ENCODE results near the gene P2RY6. TPM values are rescaled to one million over a fixed set of nuclear protein-coding genes. Genes with fewer than 3 reads are reported as not detected.
A peak's percentile ranks its signal among the peaks of the same experiment; 100 is the strongest.

P2RY6 gene
- total and polyA plus RNA-seq, 7 donors, result 1.2 to 5.5 (median 2.5) TPM; not detected in 1

DNA sequence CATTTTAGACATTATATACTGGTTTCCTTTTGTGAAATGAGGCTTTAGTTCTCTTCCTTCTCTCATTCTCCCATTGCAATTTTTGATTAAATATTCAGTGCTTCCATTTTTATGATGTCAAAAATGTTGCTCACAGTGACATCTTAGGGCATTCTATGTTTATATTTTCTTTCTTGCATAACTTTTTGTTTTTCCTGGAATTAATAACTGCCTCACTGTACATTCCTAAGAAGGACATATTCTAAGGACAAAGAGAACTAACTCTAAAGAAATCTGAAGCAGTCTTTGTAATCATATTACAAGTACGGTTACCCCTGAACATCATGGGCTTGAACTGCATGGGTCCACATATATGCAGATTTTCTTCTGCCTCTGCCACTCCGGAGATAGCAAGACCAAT is 25.8 kb upstream of the P2RY6 start:
- DNase-seq, result no peak
- Histone ChIP-seq H3K27ac (no peak overlapping the region), H3K27me3 (no peaks in the 10 kb centered on the region), H3K9me3 (no peaks in the 10 kb centered on the region), H3K4me1 (peaks cover 0 to 9% (median 5%) of the 10 kb centered on the region in 4 donors), H3K4me3 (no peak overlapping the region), H3K36me3 (no peaks in the 10 kb centered on the region)
- TF ChIP-seq EP300 (IDR thresholded peaks at IDR 0.05) (no peak), POLR2A (IDR thresholded peaks at IDR 0.05) (no peak)
- TF ChIP-seq, protein P1, sequence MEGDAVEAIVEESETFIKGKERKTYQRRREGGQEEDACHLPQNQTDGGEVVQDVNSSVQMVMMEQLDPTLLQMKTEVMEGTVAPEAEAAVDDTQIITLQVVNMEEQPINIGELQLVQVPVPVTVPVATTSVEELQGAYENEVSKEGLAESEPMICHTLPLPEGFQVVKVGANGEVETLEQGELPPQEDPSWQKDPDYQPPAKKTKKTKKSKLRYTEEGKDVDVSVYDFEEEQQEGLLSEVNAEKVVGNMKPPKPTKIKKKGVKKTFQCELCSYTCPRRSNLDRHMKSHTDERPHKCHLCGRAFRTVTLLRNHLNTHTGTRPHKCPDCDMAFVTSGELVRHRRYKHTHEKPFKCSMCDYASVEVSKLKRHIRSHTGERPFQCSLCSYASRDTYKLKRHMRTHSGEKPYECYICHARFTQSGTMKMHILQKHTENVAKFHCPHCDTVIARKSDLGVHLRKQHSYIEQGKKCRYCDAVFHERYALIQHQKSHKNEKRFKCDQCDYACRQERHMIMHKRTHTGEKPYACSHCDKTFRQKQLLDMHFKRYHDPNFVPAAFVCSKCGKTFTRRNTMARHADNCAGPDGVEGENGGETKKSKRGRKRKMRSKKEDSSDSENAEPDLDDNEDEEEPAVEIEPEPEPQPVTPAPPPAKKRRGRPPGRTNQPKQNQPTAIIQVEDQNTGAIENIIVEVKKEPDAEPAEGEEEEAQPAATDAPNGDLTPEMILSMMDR (IDR thresholded peaks at IDR 0.05), result no peak
- intact Hi-C loops (cut with DNase I), result loop anchor here (10.0 kb wide), 1 partner anchor 312 kb away; no protein-coding TSS in a partner anchor
- 87 to 91% methylated on average over 2 of the region's 2 CpGs for WGBS, 2 donors

DNA sequence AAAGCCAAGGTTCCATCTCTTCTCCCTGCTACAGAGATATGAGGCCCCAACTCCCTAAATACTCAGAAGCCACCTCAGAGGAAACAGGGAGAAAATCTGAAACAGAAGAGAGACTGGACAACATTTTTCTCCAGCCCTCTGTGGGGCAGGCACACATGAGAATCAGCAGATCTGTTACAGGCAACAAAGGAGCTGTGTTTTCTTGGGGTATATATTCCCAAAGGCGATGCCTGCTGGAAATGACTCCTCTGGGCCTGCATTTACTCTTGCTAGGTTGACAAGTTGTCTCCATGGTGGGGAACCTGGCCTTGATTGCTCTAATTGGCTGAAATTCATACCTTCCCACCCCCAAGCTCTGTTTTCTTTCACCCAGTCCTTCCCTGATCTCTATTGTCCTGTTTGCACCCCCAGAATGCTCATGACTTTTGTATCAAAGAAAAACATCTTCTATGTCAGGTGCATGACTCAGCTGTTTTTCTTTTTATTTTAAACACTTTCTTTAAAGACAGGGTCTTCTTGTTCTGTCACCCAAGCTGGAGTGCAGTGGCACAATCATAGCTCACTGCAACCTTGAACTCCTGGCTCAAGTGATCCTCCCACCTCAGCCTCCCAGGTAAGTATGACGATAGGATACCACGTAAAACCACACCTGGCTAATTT is 23.5 kb upstream of the P2RY6 start:
- no peak overlapping the region for H3K4me3 ChIP-seq
- no peaks in the 10 kb centered on the region for H3K36me3 ChIP-seq
- no peak overlapping the region for H3K27ac ChIP-seq
- no peaks in the 10 kb centered on the region for H3K27me3 ChIP-seq
- DNase-seq, result peak; percentile 7
- no peaks in the 10 kb centered on the region for H3K4me1 ChIP-seq
- TF ChIP-seq, protein P1 (IDR thresholded peaks at IDR 0.05), result no peak
- no peak for TF ChIP-seq EP300 (IDR thresholded peaks at IDR 0.05)
- no peak for TF ChIP-seq POLR2A (IDR thresholded peaks at IDR 0.05)
- no peak for TF ChIP-seq POLR2AphosphoS5 (IDR thresholded peaks at IDR 0.05)
- WGBS, 2 donors, result 83 to 94% methylated on average over 3 of the region's 3 CpGs
- intact Hi-C loops (cut with DNase I), result loop anchor here (10.0 kb wide), 1 partner anchor 314 kb away; no protein-coding TSS in a partner anchor
- no peaks in the 10 kb centered on the region for H3K9me3 ChIP-seq

DNA sequence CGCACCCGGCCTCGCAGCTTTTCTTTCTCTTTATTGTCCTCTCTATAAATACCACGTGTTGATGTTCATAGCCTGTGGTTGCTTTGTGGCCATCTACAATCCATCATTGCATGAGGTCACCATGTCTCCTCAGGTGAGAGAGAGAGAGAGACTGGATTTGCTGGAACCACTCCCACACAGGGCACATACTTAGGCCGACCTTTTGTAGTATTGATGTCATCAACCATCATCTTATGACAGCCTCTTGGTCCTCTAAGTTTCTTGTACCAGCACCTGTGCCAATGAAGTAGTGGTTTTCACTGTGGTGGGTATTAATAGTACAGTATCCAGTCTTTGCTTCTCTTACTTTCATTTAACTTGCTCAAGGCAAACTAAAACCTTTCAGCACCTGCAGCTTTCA is 22.8 kb upstream of the P2RY6 start:
- 63 to 83% methylated on average over 5 of the region's 5 CpGs for WGBS, 2 donors
- Histone ChIP-seq H3K4me1 (no peaks in the 10 kb centered on the region), H3K27ac (no peak overlapping the region), H3K27me3 (no peaks in the 10 kb centered on the region), H3K36me3 (no peaks in the 10 kb centered on the region), H3K4me3 (no peak overlapping the region), H3K9me3 (no peaks in the 10 kb centered on the region)
- DNase-seq, result peak; percentile 12
- intact Hi-C loops (cut with DNase I), result loop anchor here (10.0 kb wide), 1 partner anchor 315 kb away; no protein-coding TSS in a partner anchor
- TF ChIP-seq, protein P1 (IDR thresholded peaks at IDR 0.05), result no peak
- no peak for TF ChIP-seq POLR2A (IDR thresholded peaks at IDR 0.05)
- no peak for TF ChIP-seq POLR2AphosphoS5 (IDR thresholded peaks at IDR 0.05)
- TF ChIP-seq EP300 (IDR thresholded peaks at IDR 0.05), result no peak

DNA sequence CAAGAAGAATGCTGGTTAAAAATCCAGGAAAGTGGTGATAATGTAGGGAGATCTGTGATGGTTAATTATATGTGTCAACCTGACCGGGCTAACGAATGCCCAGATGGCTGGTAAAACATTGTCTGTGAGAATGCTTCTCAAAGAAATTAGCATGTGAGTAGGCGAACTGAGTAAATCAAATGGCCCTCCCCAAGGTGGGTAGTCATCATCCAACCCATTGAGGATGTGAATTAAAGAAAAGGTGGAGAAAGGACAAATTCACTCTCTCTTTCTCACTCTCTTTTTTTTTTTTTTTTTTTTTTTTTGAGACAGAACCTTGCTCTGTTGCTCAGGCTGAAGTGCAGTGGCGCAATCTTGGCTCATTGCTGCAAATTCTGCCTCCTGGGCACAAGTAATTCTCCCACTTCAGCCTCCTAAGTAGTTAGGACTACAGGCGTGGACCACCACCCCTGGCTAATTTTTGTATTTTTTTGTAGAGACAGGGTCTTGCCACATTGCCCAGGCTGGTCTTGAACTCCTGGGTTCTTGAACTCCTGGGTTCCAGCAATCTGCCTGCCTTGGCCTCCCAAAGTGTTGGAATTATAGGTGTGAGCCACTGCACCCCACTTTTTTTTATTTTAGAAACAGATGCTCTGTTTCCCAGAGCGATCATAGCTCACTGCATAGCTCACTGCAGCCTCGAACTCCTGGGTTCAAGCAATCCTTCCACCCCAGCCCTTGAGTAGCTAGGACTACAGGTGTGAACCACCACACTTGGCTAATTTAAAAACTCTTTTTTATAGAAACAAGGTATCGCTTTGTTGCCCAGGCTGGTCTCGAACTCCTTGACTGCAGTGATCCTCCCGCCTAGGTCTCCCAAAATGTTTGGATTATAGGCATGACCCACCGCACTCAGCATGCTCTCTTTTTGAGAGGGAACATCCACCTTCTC is 22.0 kb upstream of the P2RY6 start:
- Histone ChIP-seq H3K36me3 (no peaks in the 10 kb centered on the region), H3K9me3 (no peaks in the 10 kb centered on the region), H3K4me3 (no peak overlapping the region), H3K4me1 (no peaks in the 10 kb centered on the region), H3K27ac (no peak overlapping the region), H3K27me3 (no peaks in the 10 kb centered on the region)
- intact Hi-C loops (cut with DNase I), result loop anchor here (10.0 kb wide), 1 partner anchor 315 kb away; no protein-coding TSS in a partner anchor
- TF ChIP-seq POLR2A (IDR thresholded peaks at IDR 0.05), result no peak
- DNase-seq, result peak; percentile 38
- WGBS, 2 donors, result 92 to 93% methylated on average over 11 of the region's 11 CpGs

GRCh38 chr11:73252577-73253191 is 19.5 kb upstream of the P2RY6 start:
- H3K36me3 ChIP-seq, result no peaks in the 10 kb centered on the region
- no peaks in the 10 kb centered on the region for H3K9me3 ChIP-seq
- DNase-seq, result peak; percentile 51
- intact Hi-C loops (cut with DNase I), result no loop called here
- H3K27me3 ChIP-seq, result no peaks in the 10 kb centered on the region
- H3K27ac ChIP-seq, result no peak overlapping the region
- 79 to 86% methylated on average over 4 of the region's 4 CpGs for WGBS, 2 donors
- TF ChIP-seq EP300 (IDR thresholded peaks at IDR 0.05) (no peak), POLR2AphosphoS5 (IDR thresholded peaks at IDR 0.05) (no peak), POLR2A (IDR thresholded peaks at IDR 0.05) (no peak)
- TF ChIP-seq, protein P1 (IDR thresholded peaks at IDR 0.05), result no peak
- no peak overlapping the region for H3K4me3 ChIP-seq
- H3K4me1 ChIP-seq, result peaks cover 0 to 7% (median 5%) of the 10 kb centered on the region in 4 donors
